ENCODE data around the gene MAST4.
A peak's percentile ranks its signal among the peaks of the same experiment; 100 is the strongest.

The MAST4 gene

GRCh38 chr5:67031057-67031443, 434.9 kb downstream of the MAST4 start:
- ChIA-PET CTCF (interaction anchor here (0.6 to 3.7 kb wide), 5 partner anchors 8 to 19 kb away, joined by 3 to 20 read pairs (median 4); no protein-coding TSS in a partner anchor), POLR2A (no interaction called here)
- DNase-seq, result no peak
- no peaks in the 10 kb centered on the region for H3K27me3 ChIP-seq (replicated peaks in 2 of 5; ENCODE audit: control insufficient read depth in 4 of 5, insufficient read depth in 5 of 5, low read length in 4 of 5)
- no peak overlapping the region for H3K27ac ChIP-seq (ENCODE audit: insufficient read depth in 1 of 2, low read depth in 1 of 2, low read length in 2 of 2, poor library complexity in 1 of 2, severe bottlenecking in 2 of 2)
- H3K4me1 ChIP-seq (ENCODE audit: control extremely low read depth in 1 of 4, control insufficient read depth in 4 of 4, insufficient read depth in 4 of 4, low read length in 3 of 4), result peaks cover 13 to 75% (median 40%) of the 10 kb centered on the region in 4 experiments
- no peak overlapping the region for H3K4me3 ChIP-seq (ENCODE audit: control insufficient read depth in 1 of 7, extremely low read depth in 1 of 7, insufficient read depth in 4 of 7, low read depth in 2 of 7, low read length in 6 of 7)
- WGBS (ENCODE audit: insufficient coverage), result 69% methylated on average over 2 of the region's 3 CpGs
- H3K9me3 ChIP-seq (ENCODE audit: control extremely low read depth in 1 of 5, control insufficient read depth in 4 of 5, insufficient read depth in 2 of 5, low read depth in 1 of 5, low read length in 4 of 5), result no peaks in the 10 kb centered on the region
- H3K36me3 ChIP-seq (ENCODE audit: control insufficient read depth in 4 of 4, insufficient read depth in 4 of 4, low read length in 3 of 4), result peaks cover 0 to 3% (median under 1%) of the 10 kb centered on the region in 4 experiments

- POLR2A ChIA-PET, result no interaction called here
- WGBS (ENCODE audit: insufficient coverage), result 40% methylated on average over 1 of the region's 3 CpGs
- no peaks in the 10 kb centered on the region for H3K27me3 ChIP-seq (replicated peaks in 2 of 5; ENCODE audit: control insufficient read depth in 4 of 5, insufficient read depth in 5 of 5, low read length in 4 of 5)
- peaks cover 0 to 3% (median under 1%) of the 10 kb centered on the region in 4 experiments for H3K36me3 ChIP-seq (ENCODE audit: control insufficient read depth in 4 of 4, insufficient read depth in 4 of 4, low read length in 3 of 4)
- H3K4me3 ChIP-seq (ENCODE audit: control insufficient read depth in 1 of 7, extremely low read depth in 1 of 7, insufficient read depth in 4 of 7, low read depth in 2 of 7, low read length in 6 of 7), result peak overlapping the region in 1 of 7 experiments; percentile 41
- peak overlapping the region in 1 of 2 experiments; percentile 8 for H3K27ac ChIP-seq (ENCODE audit: insufficient read depth in 1 of 2, low read depth in 1 of 2, low read length in 2 of 2, poor library complexity in 1 of 2, severe bottlenecking in 2 of 2)
- peak in 1 of 3 donors; percentile 56 for DNase-seq
- no peaks in the 10 kb centered on the region for H3K9me3 ChIP-seq (ENCODE audit: control extremely low read depth in 1 of 5, control insufficient read depth in 4 of 5, insufficient read depth in 2 of 5, low read depth in 1 of 5, low read length in 4 of 5)
- H3K4me1 ChIP-seq (ENCODE audit: control extremely low read depth in 1 of 4, control insufficient read depth in 4 of 4, insufficient read depth in 4 of 4, low read length in 3 of 4), result peaks cover 17 to 75% (median 42%) of the 10 kb centered on the region in 4 experiments
- CTCF ChIA-PET, result interaction anchor here (0.6 to 3.7 kb wide), 2 partner anchors 7 to 16 kb away, joined by 3 to 20 read pairs; no protein-coding TSS in a partner anchor
Measured at GRCh38 chr5:67031692-67032091, 435.5 kb downstream of the MAST4 start.

DNA sequence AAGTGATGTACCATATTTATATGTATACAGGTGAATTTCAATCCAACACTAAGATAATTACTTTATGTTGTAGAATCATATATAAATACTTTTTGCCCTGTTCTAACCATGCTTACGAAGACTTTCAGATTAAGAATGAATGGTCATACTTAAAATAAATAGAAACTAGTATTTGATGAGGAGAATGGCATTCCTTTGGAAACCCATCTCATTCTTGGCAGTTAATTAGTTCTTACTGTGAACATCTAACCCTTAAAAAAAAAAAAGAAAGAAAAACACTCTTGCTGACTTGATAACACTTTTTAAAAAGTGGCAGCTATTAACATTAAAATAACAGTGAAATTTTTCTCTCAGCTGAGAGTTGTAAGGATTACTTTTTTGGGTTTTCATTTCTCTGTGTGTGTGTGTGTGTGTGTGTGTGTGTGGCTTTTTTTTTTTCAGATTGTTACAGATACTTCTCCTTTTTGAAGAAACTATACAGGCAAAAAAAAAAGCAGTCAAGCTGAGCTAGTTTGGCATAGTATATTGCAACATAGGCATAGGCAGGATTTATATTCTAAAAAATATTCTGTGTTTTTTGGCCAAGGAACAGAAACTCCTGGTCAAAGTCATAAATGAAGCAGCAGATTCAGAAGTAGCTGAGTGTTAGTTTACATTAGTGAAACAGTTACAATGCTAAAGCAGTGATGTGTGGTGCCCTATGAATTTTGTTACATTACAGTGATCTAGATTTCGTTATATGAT, 436.9 kb downstream of the MAST4 start:
- Histone ChIP-seq H3K27ac (ENCODE audit: insufficient read depth in 1 of 2, low read depth in 1 of 2, low read length in 2 of 2, poor library complexity in 1 of 2, severe bottlenecking in 2 of 2) (peak overlapping the region in 1 of 2 experiments; percentile 40), H3K4me3 (ENCODE audit: control insufficient read depth in 1 of 7, extremely low read depth in 1 of 7, insufficient read depth in 4 of 7, low read depth in 2 of 7, low read length in 6 of 7) (no peak overlapping the region), H3K36me3 (ENCODE audit: control insufficient read depth in 4 of 4, insufficient read depth in 4 of 4, low read length in 3 of 4) (peaks cover 0 to 3% (median under 1%) of the 10 kb centered on the region in 4 experiments), H3K4me1 (ENCODE audit: control extremely low read depth in 1 of 4, control insufficient read depth in 4 of 4, insufficient read depth in 4 of 4, low read length in 3 of 4) (peaks cover 17 to 75% (median 42%) of the 10 kb centered on the region in 4 experiments), H3K27me3 (replicated peaks in 2 of 5; ENCODE audit: control insufficient read depth in 4 of 5, insufficient read depth in 5 of 5, low read length in 4 of 5) (no peaks in the 10 kb centered on the region), H3K9me3 (ENCODE audit: control extremely low read depth in 1 of 5, control insufficient read depth in 4 of 5, insufficient read depth in 2 of 5, low read depth in 1 of 5, low read length in 4 of 5) (no peaks in the 10 kb centered on the region)
- POLR2A ChIA-PET, result interaction anchor here (0.8 to 1.3 kb wide), 2 partner anchors 11 to 29 kb away, joined by 3 to 4 read pairs; no protein-coding TSS in a partner anchor
- CTCF ChIA-PET, result interaction anchor here (0.6 to 3.7 kb wide), 8 partner anchors 10 to 107 kb away, joined by 3 to 20 read pairs (median 5); no protein-coding TSS in a partner anchor
- no CpG with 5 or more reads among the region's 2 CpGs for WGBS (ENCODE audit: insufficient coverage)
- peak; percentile 75 to 88 (median 88) for DNase-seq

DNA sequence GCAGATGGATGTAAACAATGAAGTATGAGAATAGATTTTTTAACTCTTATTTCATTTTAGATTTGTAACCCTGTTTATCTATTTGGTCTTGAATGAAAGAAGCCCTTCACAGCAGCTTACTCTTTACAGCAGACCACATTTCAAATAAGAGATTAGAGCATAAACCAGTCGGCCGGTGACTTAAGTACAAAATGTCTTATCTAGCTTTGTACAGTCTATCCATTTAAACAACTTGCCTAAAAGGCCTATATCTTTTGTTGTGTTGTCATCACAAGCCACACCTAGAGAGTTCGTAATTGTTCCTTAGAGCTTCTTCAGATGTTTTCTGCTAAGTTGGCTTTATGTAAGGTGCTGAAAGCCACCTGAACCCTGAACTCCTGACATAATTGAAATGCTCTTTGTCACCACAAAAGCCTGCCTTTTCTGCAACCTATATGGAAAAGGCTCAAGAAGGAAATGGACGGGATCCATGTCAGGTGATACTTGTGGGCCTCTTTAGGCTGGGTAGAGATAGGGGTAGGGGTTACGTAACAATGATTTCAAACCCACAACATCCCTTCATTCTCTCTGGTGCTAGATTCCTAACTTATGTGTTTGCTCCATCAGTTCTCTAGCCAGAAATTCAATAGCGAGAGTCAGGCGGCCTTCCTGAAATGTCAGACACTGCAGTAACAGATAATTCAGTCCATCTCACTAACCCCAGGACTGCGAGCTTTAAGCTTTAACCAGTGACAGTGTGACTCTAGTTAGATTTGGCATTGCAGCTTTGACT, 437.9 kb downstream of the MAST4 start:
- WGBS (ENCODE audit: insufficient coverage), result 82% methylated on average over 2 of the region's 8 CpGs
- no peaks in the 10 kb centered on the region for H3K9me3 ChIP-seq (ENCODE audit: control extremely low read depth in 1 of 5, control insufficient read depth in 4 of 5, insufficient read depth in 2 of 5, low read depth in 1 of 5, low read length in 4 of 5)
- H3K36me3 ChIP-seq (ENCODE audit: control insufficient read depth in 4 of 4, insufficient read depth in 4 of 4, low read length in 3 of 4), result peaks cover 0 to 2% (median 0%) of the 10 kb centered on the region in 4 experiments
- CTCF ChIA-PET, result interaction anchor here (0.7 to 3.7 kb wide), 7 partner anchors 11 to 106 kb away, joined by 3 to 20 read pairs (median 5); no protein-coding TSS in a partner anchor
- H3K4me3 ChIP-seq (ENCODE audit: control insufficient read depth in 1 of 7, extremely low read depth in 1 of 7, insufficient read depth in 4 of 7, low read depth in 2 of 7, low read length in 6 of 7), result peak overlapping the region in 1 of 7 experiments; percentile 13
- DNase-seq, result peak in 2 of 3 donors; percentile 53 to 73
- peaks cover 17 to 79% (median 42%) of the 10 kb centered on the region in 4 experiments for H3K4me1 ChIP-seq (ENCODE audit: control extremely low read depth in 1 of 4, control insufficient read depth in 4 of 4, insufficient read depth in 4 of 4, low read length in 3 of 4)
- POLR2A ChIA-PET, result interaction anchor here (1.3 kb wide), 1 partner anchor 30 kb away, joined by 3 read pairs; no protein-coding TSS in a partner anchor
- no peaks in the 10 kb centered on the region for H3K27me3 ChIP-seq (replicated peaks in 2 of 5; ENCODE audit: control insufficient read depth in 4 of 5, insufficient read depth in 5 of 5, low read length in 4 of 5)
- peak overlapping the region in 1 of 2 experiments; percentile 40 for H3K27ac ChIP-seq (ENCODE audit: insufficient read depth in 1 of 2, low read depth in 1 of 2, low read length in 2 of 2, poor library complexity in 1 of 2, severe bottlenecking in 2 of 2)

DNA sequence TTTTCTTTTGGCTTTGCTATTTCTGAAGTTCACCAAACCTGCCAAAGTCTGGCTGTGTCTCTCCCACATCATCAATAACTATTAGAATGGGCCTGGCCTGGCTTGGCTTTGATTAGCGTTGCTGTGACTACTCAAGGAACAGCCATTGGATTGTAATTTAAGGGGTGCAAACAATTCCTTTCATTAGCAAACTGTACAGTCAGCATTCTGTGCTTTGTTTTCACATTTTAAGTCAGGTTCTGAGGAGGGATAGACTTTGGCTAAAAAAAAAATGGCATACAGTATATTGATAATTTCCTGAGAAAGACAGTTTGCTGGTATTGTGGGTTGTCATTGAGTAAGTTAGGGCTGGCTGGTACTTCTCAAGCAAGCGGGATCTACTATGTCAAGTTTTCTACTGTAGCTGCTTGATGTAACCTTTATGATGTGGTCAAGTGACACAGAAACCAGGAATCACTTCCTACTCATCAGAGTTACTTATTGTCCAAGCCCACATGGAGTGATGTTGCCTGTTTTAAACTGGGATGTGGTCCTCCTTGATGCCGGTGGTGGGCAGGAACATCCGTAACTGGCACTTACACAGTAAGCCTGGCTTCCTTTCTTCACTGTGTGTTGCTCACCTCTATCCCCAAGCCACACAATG, 439.0 kb downstream of the MAST4 start:
- Histone ChIP-seq H3K4me3 (ENCODE audit: control insufficient read depth in 1 of 7, extremely low read depth in 1 of 7, insufficient read depth in 4 of 7, low read depth in 2 of 7, low read length in 6 of 7) (no peak overlapping the region), H3K27me3 (replicated peaks in 2 of 5; ENCODE audit: control insufficient read depth in 4 of 5, insufficient read depth in 5 of 5, low read length in 4 of 5) (no peaks in the 10 kb centered on the region), H3K4me1 (ENCODE audit: control extremely low read depth in 1 of 4, control insufficient read depth in 4 of 4, insufficient read depth in 4 of 4, low read length in 3 of 4) (peaks cover 19 to 81% (median 45%) of the 10 kb centered on the region in 4 experiments), H3K27ac (ENCODE audit: insufficient read depth in 1 of 2, low read depth in 1 of 2, low read length in 2 of 2, poor library complexity in 1 of 2, severe bottlenecking in 2 of 2) (no peak overlapping the region), H3K9me3 (ENCODE audit: control extremely low read depth in 1 of 5, control insufficient read depth in 4 of 5, insufficient read depth in 2 of 5, low read depth in 1 of 5, low read length in 4 of 5) (no peaks in the 10 kb centered on the region), H3K36me3 (ENCODE audit: control insufficient read depth in 4 of 4, insufficient read depth in 4 of 4, low read length in 3 of 4) (peaks cover 0 to 2% (median 0%) of the 10 kb centered on the region in 4 experiments)
- WGBS (ENCODE audit: insufficient coverage), result 92% methylated on average over 1 of the region's 4 CpGs
- POLR2A ChIA-PET, result no interaction called here
- no peak for DNase-seq
- CTCF ChIA-PET, result interaction anchor here (1.2 to 3.7 kb wide), 4 partner anchors 12 to 20 kb away, joined by 5 to 20 read pairs (median 6); no protein-coding TSS in a partner anchor

DNA sequence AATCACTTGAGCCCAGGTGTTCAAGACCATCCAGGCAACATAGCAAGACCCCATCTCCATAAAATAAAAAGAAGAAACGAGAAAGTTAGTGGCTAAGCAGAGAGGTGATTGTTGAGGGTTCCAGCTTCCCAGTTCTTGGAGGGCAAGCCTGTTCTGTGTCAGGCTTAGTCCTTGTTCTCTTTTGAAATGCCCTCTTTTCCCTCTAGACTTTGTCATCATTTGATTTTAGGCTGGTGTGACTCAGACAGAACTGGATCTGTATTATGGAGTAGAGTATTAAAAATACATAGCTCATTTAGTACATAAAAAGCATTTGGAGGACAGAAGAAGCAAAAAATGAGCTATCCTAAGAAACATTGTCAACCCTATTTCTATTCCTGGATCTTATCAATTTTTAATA, 441.0 kb downstream of the MAST4 start:
- ChIA-PET POLR2A (no interaction called here), CTCF (interaction anchor here (1.0 to 2.2 kb wide), 4 partner anchors 10 to 21 kb away, joined by 3 to 8 read pairs (median 3); no protein-coding TSS in a partner anchor)
- no peak overlapping the region for H3K27ac ChIP-seq (ENCODE audit: insufficient read depth in 1 of 2, low read depth in 1 of 2, low read length in 2 of 2, poor library complexity in 1 of 2, severe bottlenecking in 2 of 2)
- H3K9me3 ChIP-seq (ENCODE audit: control extremely low read depth in 1 of 5, control insufficient read depth in 4 of 5, insufficient read depth in 2 of 5, low read depth in 1 of 5, low read length in 4 of 5), result no peaks in the 10 kb centered on the region
- no peak for DNase-seq
- H3K4me1 ChIP-seq (ENCODE audit: control extremely low read depth in 1 of 4, control insufficient read depth in 4 of 4, insufficient read depth in 4 of 4, low read length in 3 of 4), result peaks cover 24 to 71% (median 40%) of the 10 kb centered on the region in 4 experiments
- no peaks in the 10 kb centered on the region for H3K27me3 ChIP-seq (replicated peaks in 2 of 5; ENCODE audit: control insufficient read depth in 4 of 5, insufficient read depth in 5 of 5, low read length in 4 of 5)
- H3K36me3 ChIP-seq (ENCODE audit: control insufficient read depth in 4 of 4, insufficient read depth in 4 of 4, low read length in 3 of 4), result peaks cover 0 to 2% (median 0%) of the 10 kb centered on the region in 4 experiments
- no CpG with 5 or more reads among the region's 1 CpG for WGBS (ENCODE audit: insufficient coverage)
- H3K4me3 ChIP-seq (ENCODE audit: control insufficient read depth in 1 of 7, extremely low read depth in 1 of 7, insufficient read depth in 4 of 7, low read depth in 2 of 7, low read length in 6 of 7), result no peak overlapping the region
